ENCODE results near the gene NPC1.
"Not testable (repeated sequence)": the region's sequence is repeated elsewhere in the genome, so short reads cannot be mapped to it uniquely, and the experiment has no call there.

NPC1 gene

GRCh38 chr18:23560186-23560585, 26.1 kb downstream of the NPC1 start:
- peak; percentile 36 to 91 (median 77) for DNase-seq
- intact Hi-C loops (cut with DNase I) = no loop called here

- intact Hi-C loops (cut with DNase I); DNase-seq: not testable (repeated sequence)
These were observed 28.8 kb downstream of the NPC1 start for GRCh38 chr18:23557511-23557910.

GRCh38 chr18:23556145-23556780, 30.0 kb downstream of the NPC1 start:
- DNase-seq = no peak
- intact Hi-C loops (cut with DNase I) = no loop called here

- no peak for DNase-seq
- intact Hi-C loops (cut with DNase I) = no loop called here
These were observed 32.4 kb downstream of the NPC1 start for GRCh38 chr18:23553887-23554286.

DNA sequence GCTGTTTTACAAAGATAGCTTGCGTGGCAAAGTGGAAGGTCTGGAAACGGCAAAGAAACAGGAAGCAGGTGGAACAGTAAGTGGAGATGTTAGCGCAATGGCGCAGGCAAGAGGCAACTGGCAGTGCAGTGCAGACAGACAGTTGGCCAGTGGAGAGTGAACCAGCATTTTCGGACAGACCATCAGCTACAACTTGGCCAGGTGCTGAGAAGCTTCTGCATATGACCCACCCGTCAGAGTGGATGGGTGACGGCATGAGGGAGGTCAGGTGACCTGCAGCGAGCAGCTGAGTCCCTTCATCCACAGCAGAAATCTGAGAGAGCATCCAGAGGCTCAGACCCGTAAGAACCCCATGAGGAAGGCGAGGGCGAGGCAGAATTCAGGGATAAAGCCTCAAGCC, 33.8 kb downstream of the NPC1 start:
- intact Hi-C loops (cut with DNase I) = no loop called here
- DNase-seq = no peak

DNA sequence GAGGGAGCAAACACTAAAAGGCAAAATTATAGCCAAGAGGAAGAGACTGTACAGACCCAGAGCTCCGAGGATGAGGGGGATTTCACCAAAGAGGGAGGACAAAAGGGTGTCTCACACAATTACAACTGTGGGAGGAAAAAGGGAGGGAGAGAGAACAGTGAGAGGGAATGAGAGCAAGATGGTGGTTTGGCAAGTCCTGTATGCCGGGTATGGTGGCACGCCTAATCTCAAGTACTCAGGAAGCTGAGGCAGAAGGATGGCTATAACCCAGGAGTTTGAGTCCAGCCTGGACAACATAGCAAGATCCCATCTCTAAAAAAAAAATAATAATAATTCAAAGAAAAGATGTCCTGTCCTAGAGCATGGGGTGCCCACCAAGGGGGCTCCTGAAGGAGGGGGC, 34.3 kb downstream of the NPC1 start:
- no peak for DNase-seq
- intact Hi-C loops (cut with DNase I) = no loop called here

DNA sequence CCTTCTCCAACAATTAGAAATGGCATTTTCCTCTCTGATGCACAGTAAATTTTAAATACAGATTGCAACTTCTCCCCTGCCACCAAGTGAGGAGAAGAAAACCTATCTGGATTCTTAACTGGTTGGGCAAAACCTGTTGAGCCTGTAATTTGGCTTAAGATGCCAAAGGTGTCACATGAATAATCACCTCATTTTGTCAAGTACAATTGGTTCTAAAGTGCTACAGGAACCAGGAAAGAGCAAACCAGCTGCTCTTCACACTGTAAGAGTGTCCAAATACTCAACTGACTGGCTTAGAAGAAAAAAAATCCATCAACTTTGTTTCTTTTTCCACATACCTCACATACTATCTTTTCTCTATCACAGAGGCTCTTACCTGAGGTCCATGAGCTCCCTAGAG, 35.4 kb downstream of the NPC1 start:
- no peak for DNase-seq
- intact Hi-C loops (cut with DNase I) = no loop called here

DNA sequence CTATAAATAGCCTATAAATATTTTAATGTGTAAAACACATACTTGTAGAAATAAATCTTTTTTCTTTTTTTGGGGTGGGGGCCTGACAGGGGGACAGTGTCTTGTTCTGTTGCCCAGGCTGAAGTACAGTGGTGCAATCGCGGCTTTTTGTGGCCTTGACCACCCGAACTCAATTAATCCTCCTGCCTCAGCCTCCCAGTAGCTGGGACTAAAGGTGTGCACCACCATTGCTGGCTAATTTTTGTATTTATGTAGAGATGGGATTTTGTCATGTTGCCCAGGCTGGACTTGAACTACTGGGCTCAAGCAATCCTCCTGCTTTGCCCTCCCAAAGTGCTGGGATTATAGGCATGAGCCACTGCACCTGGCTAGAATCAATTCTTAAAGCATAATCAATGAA, 37.6 kb downstream of the NPC1 start:
- intact Hi-C loops (cut with DNase I) = no loop called here

DNA sequence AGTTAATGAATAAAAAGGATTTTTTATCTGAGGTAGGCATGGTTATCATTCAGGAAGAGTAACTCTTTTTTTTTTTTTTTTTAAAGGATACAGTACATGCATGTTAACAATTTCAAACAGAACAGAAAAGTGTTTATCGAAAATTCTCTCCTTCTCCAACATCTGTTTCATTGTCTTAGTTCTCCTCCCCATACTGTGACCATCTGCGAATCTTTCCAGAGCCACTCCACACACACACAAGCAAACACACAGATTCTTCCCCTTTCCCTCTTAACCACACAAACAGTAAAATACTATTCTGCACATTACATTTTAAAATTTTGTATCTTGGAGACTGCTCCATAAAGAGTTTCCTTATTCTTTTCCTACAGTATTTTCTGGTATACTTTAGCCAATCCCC, 38.0 kb downstream of the NPC1 start:
- DNase-seq = no peak

More for the DNA sequence above, 37.6 kb downstream of the NPC1 start:
- no peak for DNase-seq

DNA sequence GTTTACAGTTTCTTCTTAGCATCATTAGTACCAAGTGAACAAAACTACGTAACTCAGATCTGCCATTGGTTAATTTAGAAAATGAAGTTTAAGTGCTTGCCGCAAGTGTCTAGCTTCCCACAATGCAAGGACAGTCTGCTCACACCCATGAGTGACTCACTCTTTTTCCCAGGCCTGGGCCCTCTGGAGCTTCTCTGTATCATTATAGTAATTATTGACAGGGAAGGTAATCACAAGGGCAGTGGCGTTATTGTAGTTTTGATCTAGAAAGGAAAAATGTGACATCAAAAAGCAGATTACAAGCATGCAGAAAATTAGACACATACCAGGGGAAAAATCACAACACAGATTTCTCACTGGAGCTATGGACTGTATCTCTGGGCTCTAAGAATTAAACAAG, 38.5 kb downstream of the NPC1 start:
- intact Hi-C loops (cut with DNase I) = no loop called here
- DNase-seq = no peak

More for the DNA sequence above, 38.0 kb downstream of the NPC1 start:
- intact Hi-C loops (cut with DNase I) = no loop called here

DNA sequence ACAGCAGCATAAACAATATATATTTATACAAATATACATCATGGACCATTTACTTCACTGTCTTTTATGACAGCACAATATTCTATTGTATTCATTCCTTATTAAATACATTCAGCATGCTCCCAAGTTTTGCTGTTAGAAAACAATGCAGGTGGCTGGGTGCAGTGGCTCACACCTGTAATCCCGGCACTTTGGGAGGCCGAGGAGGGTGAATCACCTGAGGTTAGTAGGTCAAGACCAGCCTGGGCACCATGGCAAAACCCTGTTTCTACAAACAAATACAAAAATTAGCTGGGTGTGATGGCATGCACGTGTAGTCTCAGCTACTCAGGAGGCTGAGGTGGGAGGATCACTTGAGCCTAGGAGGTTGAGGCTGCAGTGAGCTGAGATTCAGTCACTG, 39.0 kb downstream of the NPC1 start:
- DNase-seq = no peak
- intact Hi-C loops (cut with DNase I) = no loop called here

DNA sequence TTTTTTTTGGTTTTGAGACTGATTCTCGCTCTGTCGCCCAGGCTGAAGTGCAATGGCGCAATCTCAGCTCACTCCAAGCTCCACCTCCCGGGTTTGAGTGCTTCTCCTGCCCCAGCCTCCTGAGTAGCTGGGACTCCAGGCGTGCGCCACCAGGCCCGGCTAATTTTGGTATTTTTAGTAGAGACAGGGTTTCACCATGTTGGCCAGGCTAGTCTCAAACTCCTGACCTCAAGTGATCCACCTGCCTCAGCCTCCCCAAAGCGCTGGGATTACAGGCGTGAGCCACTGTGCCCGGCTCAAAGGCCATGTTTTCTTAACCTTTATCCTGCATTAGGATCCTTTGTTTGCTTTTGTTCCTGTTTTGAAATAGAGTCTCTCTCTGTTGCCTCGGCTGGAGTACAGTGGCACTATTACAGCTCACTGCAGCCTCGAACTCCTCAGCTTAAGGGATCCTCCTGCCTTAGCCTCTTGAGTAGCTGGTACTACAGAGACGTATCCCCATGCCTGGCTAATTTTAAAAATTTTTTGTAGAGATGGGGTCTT, 41.0 kb downstream of the NPC1 start:
- DNase-seq = peak in 1 of 42 donors; percentile 26
- intact Hi-C loops (cut with DNase I) = no loop called here

GRCh38 chr18:23542461-23542860, 43.8 kb downstream of the NPC1 start:
- DNase-seq = peak in 1 of 42 donors; percentile 12
- intact Hi-C loops (cut with DNase I) = no loop called here

DNA sequence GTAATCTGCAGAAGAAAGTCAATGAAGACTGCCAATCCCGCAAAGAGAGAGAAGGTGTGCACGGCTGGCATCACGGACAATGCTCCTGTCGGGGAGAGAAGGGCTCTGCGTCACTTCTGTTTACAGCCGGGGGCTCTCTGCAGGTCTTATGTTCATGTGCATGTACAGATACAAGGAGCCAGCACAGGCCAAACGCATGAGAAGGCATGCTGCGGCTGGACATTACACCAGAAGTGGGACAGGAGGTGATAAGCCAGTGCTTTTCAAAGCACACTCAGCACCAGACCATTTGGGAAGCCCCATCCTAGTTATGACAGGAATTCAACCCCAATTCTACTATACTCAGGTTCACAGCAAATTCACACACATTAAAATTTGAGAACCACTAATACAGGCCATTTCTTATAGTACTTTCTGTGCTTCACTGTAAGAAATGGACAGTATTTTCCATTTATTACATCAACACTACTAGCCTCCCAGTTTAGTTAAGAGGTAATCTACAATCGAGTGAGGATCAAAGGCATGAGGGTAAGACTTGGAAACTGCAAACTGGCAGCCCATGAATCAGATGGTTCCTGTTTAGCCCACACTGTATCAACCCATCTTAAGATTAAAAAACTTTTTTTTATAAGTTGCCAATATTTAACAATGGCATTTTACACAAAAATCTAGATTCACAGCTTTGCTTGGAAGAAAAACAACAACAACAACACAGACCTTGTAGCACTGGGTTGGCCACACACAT, 44.8 kb downstream of the NPC1 start:
- intact Hi-C loops (cut with DNase I) = no loop called here
- no peak for DNase-seq

GRCh38 chr18:23540867-23541266, 45.4 kb downstream of the NPC1 start:
- intact Hi-C loops (cut with DNase I) = no loop called here
- DNase-seq = peak in 3 of 42 donors; percentile 22 to 31 (median 25)

- intact Hi-C loops (cut with DNase I) = no loop called here
- DNase-seq = no peak
These were observed 46.3 kb downstream of the NPC1 start for GRCh38 chr18:23539911-23540525.

DNA sequence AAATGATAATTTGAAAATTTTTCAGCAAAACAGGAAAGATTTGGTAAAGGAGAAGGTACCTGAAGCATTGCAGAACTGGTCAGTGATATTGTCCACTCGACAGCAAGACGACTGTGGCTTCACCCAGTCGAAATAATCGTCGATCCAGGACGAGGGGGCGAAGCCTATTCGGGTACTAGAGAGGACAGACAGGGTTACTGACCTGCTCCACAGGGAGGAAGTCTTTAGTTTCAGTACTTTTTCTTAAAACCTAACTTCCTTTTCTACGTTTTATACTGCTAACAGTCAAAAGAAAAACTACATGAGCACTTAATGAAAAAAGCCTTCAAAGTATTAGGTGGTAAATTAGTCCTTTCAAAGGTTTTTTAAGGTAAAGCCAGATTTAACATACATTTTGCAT, 47.0 kb downstream of the NPC1 start:
- intact Hi-C loops (cut with DNase I) = no loop called here
- DNase-seq = no peak

DNA sequence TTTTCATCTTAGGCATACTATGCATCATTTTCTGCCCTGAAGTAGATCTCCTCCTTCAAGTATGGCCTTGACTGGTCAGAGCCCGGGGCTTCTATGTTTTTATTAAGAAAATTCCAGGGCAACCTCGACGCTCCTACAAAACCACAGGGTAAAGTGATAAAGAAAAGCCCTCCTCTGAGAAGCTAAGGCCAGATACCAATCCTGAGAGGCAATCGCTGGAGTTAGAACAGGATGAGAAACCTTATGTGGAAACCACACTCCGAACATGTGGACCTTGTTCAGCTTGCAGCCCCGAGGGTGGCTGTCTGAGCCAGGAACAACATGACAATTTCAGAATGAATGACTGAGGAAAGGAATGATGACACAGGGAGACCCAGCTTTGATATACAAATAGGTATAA, 47.4 kb downstream of the NPC1 start:
- intact Hi-C loops (cut with DNase I) = no loop called here

DNA sequence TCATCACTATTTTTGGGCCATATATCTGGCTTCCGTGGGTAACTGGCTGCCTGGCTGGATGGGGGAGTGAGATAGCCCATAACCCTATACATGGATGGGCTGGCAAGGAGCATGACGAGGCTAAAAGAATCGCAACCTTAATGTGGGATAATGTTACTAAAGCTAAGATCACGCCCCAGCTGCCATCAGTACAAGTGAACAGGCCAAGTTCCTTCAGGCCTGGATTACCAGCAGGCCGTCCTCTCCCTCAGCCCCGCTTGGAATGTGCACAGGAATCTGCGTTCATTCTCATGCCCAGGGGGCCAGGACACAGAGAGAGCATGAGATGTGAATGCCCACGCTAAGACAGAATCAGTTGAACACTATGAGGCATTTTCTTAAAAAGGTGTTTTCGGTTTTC, 48.3 kb downstream of the NPC1 start:
- no peak for DNase-seq
- intact Hi-C loops (cut with DNase I) = no loop called here

More for the DNA sequence above, 47.4 kb downstream of the NPC1 start:
- no peak for DNase-seq

- DNase-seq = no peak
- intact Hi-C loops (cut with DNase I) = no loop called here
These were observed 49.0 kb downstream of the NPC1 start for GRCh38 chr18:23537274-23537673.
